ENCODE data around the gene PTCH2. TPM values are rescaled to one million over a fixed set of nuclear protein-coding genes. Genes with fewer than 3 reads are reported as not detected.
A peak's percentile ranks its signal among the peaks of the same experiment; 100 is the strongest.
"Not testable (repeated sequence)": the region's sequence is repeated elsewhere in the genome, so short reads cannot be mapped to it uniquely, and the experiment has no call there.

Gene PTCH2
- total RNA-seq, 4 donors from 2014 or later: 0.27 to 2.5 (median 0.79) TPM

GRCh38 chr1:44842486-44842861 is 579 bp downstream of the PTCH2 start:
- Histone ChIP-seq H3K36me3 (no peaks in the 10 kb centered on the region), H3K4me3 (peak overlapping the region; percentile 27 to 63 (median 51)), H3K9me3 (no peaks in the 10 kb centered on the region), H3K27ac (peak overlapping the region in 3 of 4 donors; percentile 4 to 38 (median 21)), H3K27me3 (peaks cover 0 to 4% of the 10 kb centered on the region in 2 donors), H3K4me1 (peaks cover 0 to 11% (median 9%) of the 10 kb centered on the region in 4 donors)
- TF ChIP-seq POLR2A (IDR thresholded peaks at IDR 0.05): no peak
- TF ChIP-seq, protein P1, sequence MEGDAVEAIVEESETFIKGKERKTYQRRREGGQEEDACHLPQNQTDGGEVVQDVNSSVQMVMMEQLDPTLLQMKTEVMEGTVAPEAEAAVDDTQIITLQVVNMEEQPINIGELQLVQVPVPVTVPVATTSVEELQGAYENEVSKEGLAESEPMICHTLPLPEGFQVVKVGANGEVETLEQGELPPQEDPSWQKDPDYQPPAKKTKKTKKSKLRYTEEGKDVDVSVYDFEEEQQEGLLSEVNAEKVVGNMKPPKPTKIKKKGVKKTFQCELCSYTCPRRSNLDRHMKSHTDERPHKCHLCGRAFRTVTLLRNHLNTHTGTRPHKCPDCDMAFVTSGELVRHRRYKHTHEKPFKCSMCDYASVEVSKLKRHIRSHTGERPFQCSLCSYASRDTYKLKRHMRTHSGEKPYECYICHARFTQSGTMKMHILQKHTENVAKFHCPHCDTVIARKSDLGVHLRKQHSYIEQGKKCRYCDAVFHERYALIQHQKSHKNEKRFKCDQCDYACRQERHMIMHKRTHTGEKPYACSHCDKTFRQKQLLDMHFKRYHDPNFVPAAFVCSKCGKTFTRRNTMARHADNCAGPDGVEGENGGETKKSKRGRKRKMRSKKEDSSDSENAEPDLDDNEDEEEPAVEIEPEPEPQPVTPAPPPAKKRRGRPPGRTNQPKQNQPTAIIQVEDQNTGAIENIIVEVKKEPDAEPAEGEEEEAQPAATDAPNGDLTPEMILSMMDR (IDR thresholded peaks at IDR 0.05): no peak
- no peak for DNase-seq

DNA sequence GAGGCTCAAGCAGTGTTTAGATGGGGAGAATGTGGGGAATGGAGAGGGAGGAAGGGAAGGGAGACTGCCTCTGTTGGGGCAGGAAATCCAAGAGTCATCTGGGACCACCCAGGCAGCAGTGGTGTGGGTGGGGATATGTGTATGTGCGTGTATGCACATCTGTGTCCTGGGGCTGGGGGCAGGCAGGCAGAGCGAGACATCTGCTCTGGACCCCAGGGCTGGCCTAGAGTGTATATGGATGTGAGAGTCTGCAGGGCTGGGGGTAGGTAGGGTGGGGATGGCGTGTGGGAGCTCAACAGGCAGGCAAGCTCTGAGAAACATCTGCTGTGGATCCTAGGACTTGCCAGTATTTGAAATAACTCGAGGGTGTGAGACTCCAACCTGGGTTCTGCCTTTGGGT is 3.5 kb downstream of the PTCH2 start:
- no peak overlapping the region for H3K27ac ChIP-seq
- no peaks in the 10 kb centered on the region for H3K9me3 ChIP-seq
- no peak for DNase-seq
- peaks cover 0 to 4% of the 10 kb centered on the region in 2 donors for H3K27me3 ChIP-seq
- no peak overlapping the region for H3K4me3 ChIP-seq
- H3K4me1 ChIP-seq: peaks cover 0 to 11% (median 9%) of the 10 kb centered on the region in 4 donors
- H3K36me3 ChIP-seq: no peaks in the 10 kb centered on the region
- TF ChIP-seq POLR2A (IDR thresholded peaks at IDR 0.05): no peak
- TF ChIP-seq, protein P1 (IDR thresholded peaks at IDR 0.05): no peak

DNA sequence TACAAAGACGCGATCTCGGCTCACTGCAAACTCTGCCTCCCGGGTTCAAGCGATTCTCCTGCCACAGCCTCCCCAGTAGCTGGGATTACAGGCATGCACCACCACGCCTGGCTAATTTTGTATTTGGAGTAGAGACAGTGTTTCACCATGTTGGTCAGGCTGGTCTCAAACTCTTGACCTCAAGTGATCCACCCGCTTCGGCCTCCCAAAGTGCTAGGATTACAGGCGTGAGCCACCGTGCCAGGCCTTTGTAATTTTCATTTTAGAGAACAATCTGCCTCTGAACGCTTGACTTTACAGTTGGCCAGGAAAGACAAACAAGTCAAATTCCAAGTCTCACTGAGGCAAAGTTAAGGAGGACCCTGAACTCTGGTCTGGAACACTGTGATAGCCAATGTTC is 4.8 kb downstream of the PTCH2 start:
- not testable (repeated sequence) for H3K9me3 ChIP-seq, H3K4me1 ChIP-seq, H3K36me3 ChIP-seq, H3K27ac ChIP-seq, H3K27me3 ChIP-seq, H3K4me3 ChIP-seq, DNase-seq

- Histone ChIP-seq H3K4me1 (no peaks in the 10 kb centered on the region), H3K9me3 (no peaks in the 10 kb centered on the region), H3K27me3 (no peaks in the 10 kb centered on the region), H3K4me3 (no peak overlapping the region), H3K27ac (no peak overlapping the region), H3K36me3 (no peaks in the 10 kb centered on the region)
- TF ChIP-seq, protein P1 (IDR thresholded peaks at IDR 0.05): peak; percentile 68 to 87 (median 77)
- TF ChIP-seq POLR2A (IDR thresholded peaks at IDR 0.05): no peak
- peak; percentile 86 to 96 (median 93) for DNase-seq
Observed at GRCh38 chr1:44835738-44836675, 7.0 kb downstream of the PTCH2 start.

GRCh38 chr1:44834328-44834727 is 8.7 kb downstream of the PTCH2 start:
- no peak for DNase-seq
- Histone ChIP-seq H3K27ac (no peak overlapping the region), H3K27me3 (no peaks in the 10 kb centered on the region), H3K36me3 (no peaks in the 10 kb centered on the region), H3K4me1 (no peaks in the 10 kb centered on the region), H3K4me3 (no peak overlapping the region), H3K9me3 (no peaks in the 10 kb centered on the region)
- TF ChIP-seq POLR2A (IDR thresholded peaks at IDR 0.05): no peak
- TF ChIP-seq, protein P1 (IDR thresholded peaks at IDR 0.05): no peak

DNA sequence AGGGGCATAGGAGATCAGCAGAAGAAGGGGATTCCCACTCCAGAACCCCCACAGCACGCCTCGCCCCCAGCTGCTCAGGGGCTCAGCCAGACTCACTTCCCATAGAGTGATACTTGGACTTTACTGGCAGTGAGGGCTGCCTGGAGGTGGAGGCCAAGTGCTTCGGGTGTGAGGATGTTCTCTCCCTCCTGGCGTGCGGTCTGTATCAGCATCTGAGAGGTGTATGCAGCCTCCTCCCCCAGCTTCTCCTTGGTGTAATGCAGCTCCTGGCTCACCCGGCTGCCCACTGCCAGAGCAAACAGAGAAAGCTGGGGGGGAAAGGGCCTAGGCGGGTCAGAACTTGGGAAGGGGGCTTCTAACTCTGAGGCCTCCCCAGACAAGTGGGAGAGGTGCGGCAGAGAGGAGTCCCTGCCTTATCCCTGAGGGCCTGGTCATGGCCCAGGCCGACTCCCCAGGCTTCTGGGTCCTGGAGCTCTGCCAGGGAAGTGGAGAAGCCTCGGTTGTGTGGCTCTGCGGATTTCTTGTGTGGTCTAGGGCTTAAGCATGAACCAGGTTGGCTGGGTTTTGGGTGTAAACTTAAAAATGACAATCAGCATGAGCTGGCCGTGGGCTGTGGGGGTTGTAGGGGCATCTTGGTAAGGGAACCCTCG is 10.9 kb downstream of the PTCH2 start:
- Histone ChIP-seq H3K4me1 (no peaks in the 10 kb centered on the region), H3K27ac (no peak overlapping the region), H3K9me3 (no peaks in the 10 kb centered on the region), H3K27me3 (no peaks in the 10 kb centered on the region), H3K36me3 (no peaks in the 10 kb centered on the region), H3K4me3 (no peak overlapping the region)
- no peak for DNase-seq
- no peak for TF ChIP-seq POLR2A (IDR thresholded peaks at IDR 0.05)
- TF ChIP-seq, protein P1 (IDR thresholded peaks at IDR 0.05): no peak

Data from Peyer's patch (tissue), 4 donors.